HEK293T (cell line): ENCODE results near the gene TAS2R42.

Experiments
- ARNT ChIP-seq: fragments of 450-650 bp; IDR thresholded peaks from 2 replicates; pipeline ENCODE4 v1.6.1; 2017; ENCODE audit warnings: mild to moderate bottlenecking
- BHLHE40 ChIP-seq: fragments of 450-650 bp; IDR thresholded peaks from 2 replicates; pipeline ENCODE4 v1.6.1; 2016; ENCODE audit warnings: mild to moderate bottlenecking, moderate library complexity, borderline replicate concordance
- CTBP1 ChIP-seq: fragments of 450-650 bp; IDR thresholded peaks from 2 replicates; pipeline ENCODE4 v1.6.1; 2016; ENCODE audit warnings: borderline replicate concordance
- FOXA1 ChIP-seq: fragments of 450-650 bp; IDR thresholded peaks from 2 replicates; pipeline ENCODE4 v1.6.1; 2016; ENCODE audit warnings: mild to moderate bottlenecking
- FOXK2 ChIP-seq: fragments of 450-650 bp; IDR thresholded peaks from 2 replicates; pipeline ENCODE4 v1.6.1; 2016; ENCODE audit warnings: mild to moderate bottlenecking
- FOXM1 ChIP-seq: fragments of 450-650 bp; IDR thresholded peaks from 2 replicates; pipeline ENCODE4 v1.6.1; 2017; ENCODE audit warnings: mild to moderate bottlenecking, borderline replicate concordance
- HDGF ChIP-seq: fragments of 450-650 bp; IDR thresholded peaks from 2 replicates; pipeline ENCODE4 v1.6.1; 2017; ENCODE audit warnings: antibody characterized with exemption, borderline replicate concordance
- SP1 ChIP-seq: fragments of 450-650 bp; IDR thresholded peaks from 2 replicates; pipeline ENCODE4 v1.6.1; 2017
- ZNF384 ChIP-seq: fragments of 450-650 bp; IDR thresholded peaks from 2 replicates; pipeline ENCODE4 v1.6.1; 2016
- TF ChIP-seq, protein P1 (sequence below): fragments of 450-650 bp; IDR thresholded peaks from 2 replicates; pipeline ENCODE4 v1.6.1; 2016

DNA sequence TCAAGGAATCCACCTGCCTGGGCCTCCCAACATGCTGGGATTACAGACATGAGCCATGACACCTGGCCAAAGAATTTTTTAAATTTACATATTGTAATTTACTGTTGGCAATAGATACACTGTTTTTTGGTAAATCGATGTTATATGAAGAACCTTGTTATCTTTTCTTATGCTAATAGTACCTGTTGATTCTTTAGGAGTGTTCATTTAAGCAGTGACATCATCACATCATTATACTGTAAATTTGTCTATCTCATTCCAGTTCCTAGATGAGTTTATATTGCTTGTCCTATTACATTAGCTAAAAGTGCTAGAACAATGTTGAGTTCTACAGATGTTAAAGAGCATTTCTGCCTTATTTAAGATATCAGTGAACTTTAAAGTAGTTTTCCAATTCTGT lies 39.3 kb downstream of the TAS2R42 start:
- TF ChIP-seq FOXM1 (no peak), BHLHE40 (no peak), FOXA1 (no peak), SP1 (no peak), CTBP1 (no peak), HDGF (no peak), ARNT (no peak), ZNF384 (no peak), FOXK2 (no peak)
- TF ChIP-seq, protein P1, sequence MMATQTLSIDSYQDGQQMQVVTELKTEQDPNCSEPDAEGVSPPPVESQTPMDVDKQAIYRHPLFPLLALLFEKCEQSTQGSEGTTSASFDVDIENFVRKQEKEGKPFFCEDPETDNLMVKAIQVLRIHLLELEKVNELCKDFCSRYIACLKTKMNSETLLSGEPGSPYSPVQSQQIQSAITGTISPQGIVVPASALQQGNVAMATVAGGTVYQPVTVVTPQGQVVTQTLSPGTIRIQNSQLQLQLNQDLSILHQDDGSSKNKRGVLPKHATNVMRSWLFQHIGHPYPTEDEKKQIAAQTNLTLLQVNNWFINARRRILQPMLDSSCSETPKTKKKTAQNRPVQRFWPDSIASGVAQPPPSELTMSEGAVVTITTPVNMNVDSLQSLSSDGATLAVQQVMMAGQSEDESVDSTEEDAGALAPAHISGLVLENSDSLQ, result no peak
